RWPE2 (cell line): Measurements from ENCODE around the gene ZBTB33.

Experiments
- ATAC-seq: fragments of 200-7000 bp; cut with Tn5 transposase; 3 replicates; pipeline ENCODE4 v1.9.1; 2021; ENCODE audit warnings: low read depth
- DNase-seq: peaks from one replicate; pipeline ENCODE4 v3.0.0-alpha.2; 2020; ENCODE audit warnings: low spot score
- H3K27ac ChIP-seq: fragments of 450-650 bp; 2 replicates; pipeline ENCODE4 v1.5.1; 2017; ENCODE audit warnings: mild to moderate bottlenecking; ENCODE audit not compliant: poor library complexity, severe bottlenecking
- H3K27me3 ChIP-seq: fragments of 250-450 bp; sonication (Bioruptor Pico); 2 replicates; pipeline ENCODE4 v1.5.1; 2021; ENCODE audit warnings: mild to moderate bottlenecking, moderate library complexity; ENCODE audit not compliant: insufficient read depth, poor library complexity, severe bottlenecking
- H3K36me3 ChIP-seq: fragments of 250-450 bp; sonication (Bioruptor Pico); 2 replicates; pipeline ENCODE4 v1.5.1; 2020; ENCODE audit warnings: low read depth, mild to moderate bottlenecking, moderate library complexity
- H3K4me1 ChIP-seq: fragments of 250-450 bp; sonication (Bioruptor Pico); 2 replicates; pipeline ENCODE4 v1.5.1; 2021; ENCODE audit warnings: mild to moderate bottlenecking, moderate library complexity; ENCODE audit not compliant: insufficient read depth, poor library complexity, severe bottlenecking
- H3K4me3 ChIP-seq: fragments of 250-450 bp; sonication (Bioruptor Pico); 2 replicates; pipeline ENCODE4 v1.5.1; 2021; ENCODE audit warnings: mild to moderate bottlenecking, moderate library complexity; ENCODE audit not compliant: severe bottlenecking
- H3K9me3 ChIP-seq: fragments of 250-450 bp; sonication (Bioruptor Pico); 2 replicates; pipeline ENCODE4 v1.5.1; 2021; ENCODE audit warnings: mild to moderate bottlenecking, moderate library complexity; ENCODE audit not compliant: severe bottlenecking
- TF ChIP-seq, protein P1 (sequence below): fragments of 450-650 bp; IDR thresholded peaks from one replicate; pipeline ENCODE4 v1.5.1; 2017; ENCODE audit warnings: mild to moderate bottlenecking, moderate library complexity; ENCODE audit not compliant: poor library complexity, severe bottlenecking

ZBTB33 gene

DNA sequence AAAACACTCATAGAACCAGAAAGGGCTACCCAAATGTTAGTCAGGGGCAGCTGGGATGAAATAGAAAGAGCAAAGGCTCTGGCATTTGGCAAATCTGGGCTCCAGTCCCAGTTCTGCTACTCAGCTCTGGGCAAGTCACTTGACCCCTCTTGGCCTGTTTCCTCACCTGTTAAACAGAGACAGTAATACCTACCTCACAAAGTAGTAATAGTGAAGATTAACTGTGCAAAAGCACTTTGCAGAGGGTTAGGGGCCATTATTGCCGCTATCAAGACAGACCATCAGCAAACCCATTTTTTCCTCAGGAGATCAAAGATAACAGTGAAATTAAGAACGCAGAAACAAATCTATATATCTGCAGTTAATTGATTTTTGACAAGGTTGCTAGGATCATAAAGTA lies 20.6 kb downstream of the ZBTB33 start:
- Histone ChIP-seq H3K9me3 (no peaks in the 10 kb centered on the region), H3K36me3 (no peaks in the 10 kb centered on the region), H3K27me3 (no peaks in the 10 kb centered on the region), H3K27ac (no peak overlapping the region), H3K4me3 (no peak overlapping the region), H3K4me1 (peaks cover 3% of the 10 kb centered on the region)
- TF ChIP-seq, protein P1, sequence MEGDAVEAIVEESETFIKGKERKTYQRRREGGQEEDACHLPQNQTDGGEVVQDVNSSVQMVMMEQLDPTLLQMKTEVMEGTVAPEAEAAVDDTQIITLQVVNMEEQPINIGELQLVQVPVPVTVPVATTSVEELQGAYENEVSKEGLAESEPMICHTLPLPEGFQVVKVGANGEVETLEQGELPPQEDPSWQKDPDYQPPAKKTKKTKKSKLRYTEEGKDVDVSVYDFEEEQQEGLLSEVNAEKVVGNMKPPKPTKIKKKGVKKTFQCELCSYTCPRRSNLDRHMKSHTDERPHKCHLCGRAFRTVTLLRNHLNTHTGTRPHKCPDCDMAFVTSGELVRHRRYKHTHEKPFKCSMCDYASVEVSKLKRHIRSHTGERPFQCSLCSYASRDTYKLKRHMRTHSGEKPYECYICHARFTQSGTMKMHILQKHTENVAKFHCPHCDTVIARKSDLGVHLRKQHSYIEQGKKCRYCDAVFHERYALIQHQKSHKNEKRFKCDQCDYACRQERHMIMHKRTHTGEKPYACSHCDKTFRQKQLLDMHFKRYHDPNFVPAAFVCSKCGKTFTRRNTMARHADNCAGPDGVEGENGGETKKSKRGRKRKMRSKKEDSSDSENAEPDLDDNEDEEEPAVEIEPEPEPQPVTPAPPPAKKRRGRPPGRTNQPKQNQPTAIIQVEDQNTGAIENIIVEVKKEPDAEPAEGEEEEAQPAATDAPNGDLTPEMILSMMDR: no peak
- DNase-seq (no peak), ATAC-seq (no peak)

DNA sequence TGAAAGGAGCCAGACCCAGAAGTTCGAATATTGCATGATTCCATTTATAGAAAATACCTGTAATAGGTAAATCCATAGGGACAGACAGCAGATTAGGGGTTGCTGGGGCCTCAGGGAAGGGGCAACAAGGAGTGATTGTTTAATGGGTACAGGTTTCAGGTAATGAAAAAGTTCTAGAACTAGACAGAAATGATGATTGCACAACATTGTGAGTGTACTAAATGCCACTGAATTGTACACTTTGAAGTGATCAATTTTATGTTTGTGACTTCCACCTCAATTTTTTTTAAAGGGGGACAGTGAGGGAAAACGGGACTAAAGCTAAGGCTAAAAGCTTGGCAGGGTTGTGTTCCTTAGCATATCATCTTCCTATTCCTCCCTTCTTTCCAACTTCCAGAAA lies 23.5 kb downstream of the ZBTB33 start:
- Histone ChIP-seq H3K4me3 (no peak overlapping the region), H3K27ac (no peak overlapping the region)
- ATAC-seq: no peak

DNA sequence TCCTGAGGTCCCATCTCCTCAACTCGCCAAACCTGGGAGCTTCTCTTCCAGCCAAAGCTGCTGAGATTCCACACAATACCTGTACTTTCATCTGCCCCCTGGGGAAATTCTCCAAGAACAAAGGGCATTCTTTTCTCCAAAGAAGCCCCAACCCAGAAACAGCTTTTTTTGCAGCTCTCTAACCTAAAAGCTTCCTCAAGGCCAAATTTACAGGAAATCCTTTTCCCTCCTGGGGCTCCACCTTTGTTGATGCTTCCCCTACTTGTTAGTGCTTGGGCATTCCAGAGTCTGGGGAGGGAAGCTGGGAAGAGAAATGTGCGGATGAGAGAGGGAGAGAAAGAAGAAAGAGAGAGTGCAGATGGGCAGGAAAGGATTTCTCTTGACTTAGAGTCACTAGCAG lies 24.3 kb downstream of the ZBTB33 start:
- H3K27me3 ChIP-seq: no peaks in the 10 kb centered on the region
- no peaks in the 10 kb centered on the region for H3K9me3 ChIP-seq
- ATAC-seq (no peak), DNase-seq (no peak)
- no peaks in the 10 kb centered on the region for H3K4me1 ChIP-seq
- no peak overlapping the region for H3K27ac ChIP-seq
- TF ChIP-seq, protein P1: no peak
- H3K36me3 ChIP-seq: no peaks in the 10 kb centered on the region
- no peak overlapping the region for H3K4me3 ChIP-seq

More for the DNA sequence above, 23.5 kb downstream of the ZBTB33 start:
- H3K9me3 ChIP-seq: no peaks in the 10 kb centered on the region
- H3K27me3 ChIP-seq: no peaks in the 10 kb centered on the region
- no peaks in the 10 kb centered on the region for H3K36me3 ChIP-seq
- peaks cover 3% of the 10 kb centered on the region for H3K4me1 ChIP-seq
- no peak for DNase-seq
- TF ChIP-seq, protein P1: no peak

DNA sequence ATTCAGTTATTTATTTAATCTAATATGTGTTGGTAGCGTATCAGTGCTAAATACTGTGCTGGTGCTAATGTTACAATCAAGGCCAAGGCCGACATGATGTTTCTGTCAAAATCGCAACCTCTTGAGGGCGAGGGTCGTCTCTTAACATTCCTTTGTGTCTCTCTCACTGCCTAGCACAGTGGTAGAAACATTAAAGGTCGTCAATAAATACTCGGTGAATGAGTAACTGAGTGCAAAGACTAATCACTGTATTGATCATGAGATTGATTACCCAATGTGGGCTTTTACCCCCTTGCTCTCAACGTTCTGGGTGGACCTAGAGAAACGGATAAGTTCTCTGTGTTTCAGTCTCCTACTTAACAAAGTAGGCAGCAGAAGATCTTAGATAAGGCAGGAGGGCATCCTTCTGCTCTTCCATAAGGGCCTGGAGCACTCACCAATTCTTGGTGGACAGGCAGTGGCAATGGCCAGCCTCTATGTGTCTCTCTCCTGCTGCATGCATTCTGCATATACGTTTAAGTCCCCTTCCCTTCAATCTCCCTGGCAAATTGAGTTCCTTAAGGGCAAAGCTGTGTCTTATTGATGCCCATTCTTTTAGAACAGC lies 30.5 kb downstream of the ZBTB33 start:
- no peak for DNase-seq
- H3K9me3 ChIP-seq: no peaks in the 10 kb centered on the region
- TF ChIP-seq, protein P1: no peak
- H3K27ac ChIP-seq: no peak overlapping the region
- ATAC-seq: no peak
- H3K27me3 ChIP-seq: no peaks in the 10 kb centered on the region
- H3K4me1 ChIP-seq: no peaks in the 10 kb centered on the region
- no peak overlapping the region for H3K4me3 ChIP-seq
- no peaks in the 10 kb centered on the region for H3K36me3 ChIP-seq

DNA sequence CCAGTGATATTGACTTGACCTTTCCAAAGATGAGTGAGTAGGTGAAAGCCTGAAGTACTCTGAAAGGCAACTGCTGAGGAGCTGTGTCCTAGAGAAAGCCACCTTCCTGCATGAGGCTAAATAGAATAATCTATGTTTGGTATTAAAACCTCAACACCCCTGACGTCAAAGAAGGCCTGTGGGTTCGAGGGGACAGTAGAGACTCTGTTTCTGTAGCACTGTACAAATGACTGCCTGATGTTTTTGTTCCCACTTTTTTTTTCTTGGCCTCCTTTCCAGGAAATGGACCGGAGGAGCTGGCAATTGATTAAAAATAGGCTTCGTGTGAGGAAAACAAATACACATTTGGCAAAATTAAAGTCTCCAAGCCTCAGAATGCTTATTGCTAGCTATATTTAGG lies 31.1 kb downstream of the ZBTB33 start:
- ATAC-seq (no peak), DNase-seq (no peak)
- H3K9me3 ChIP-seq: no peaks in the 10 kb centered on the region

More for the DNA sequence above, 31.1 kb downstream of the ZBTB33 start:
- H3K4me3 ChIP-seq: no peak overlapping the region
- no peaks in the 10 kb centered on the region for H3K4me1 ChIP-seq
- TF ChIP-seq, protein P1: no peak
- H3K27ac ChIP-seq: no peak overlapping the region
- no peaks in the 10 kb centered on the region for H3K27me3 ChIP-seq
- no peaks in the 10 kb centered on the region for H3K36me3 ChIP-seq
